Lower lobe of right lung (tissue), 2 donors: ENCODE results near the gene BLOC1S5. TPM values are rescaled to one million over a fixed set of nuclear protein-coding genes. Genes with fewer than 3 reads are reported as not detected.

ENCODE experiments used
- ATAC-seq, 2 donors: fragments of 200-7000 bp; cut with Tn5 transposase; one replicate each; pipeline ENCODE4 v1.9.1; 2020 to 2022; ENCODE audit warnings: mild to moderate bottlenecking in 2 of 2, moderate library complexity in 2 of 2
- DNase-seq: peaks from one replicate; pipeline ENCODE4 v3.0.0-alpha.2; 2020
- H3K27ac ChIP-seq: fragments of 200-600 bp; one replicate; pipeline ENCODE4 v1.8.0; 2022
- H3K27me3 ChIP-seq: fragments of 200-600 bp; one replicate; pipeline ENCODE4 v1.8.0; 2022; ENCODE audit warnings: low read depth
- H3K36me3 ChIP-seq: fragments of 200-600 bp; one replicate; pipeline ENCODE4 v1.8.0; 2022; ENCODE audit warnings: mild to moderate bottlenecking
- H3K4me1 ChIP-seq: fragments of 200-600 bp; one replicate; pipeline ENCODE4 v1.8.0; 2022
- H3K4me3 ChIP-seq: fragments of 200-600 bp; one replicate; pipeline ENCODE4 v1.8.0; 2022; ENCODE audit warnings: mild to moderate bottlenecking
- H3K9me3 ChIP-seq: fragments of 200-600 bp; one replicate; pipeline ENCODE4 v1.8.0; 2022
- CTCF ChIP-seq: fragments of 200-600 bp; IDR thresholded peaks from one replicate; pipeline ENCODE4 v1.8.0; 2022; ENCODE audit warnings: antibody characterized with exemption, mild to moderate bottlenecking
- intact Hi-C: fragments of 100-400 bp; cut with DNase I; formaldehyde crosslinking; loops from one replicate; pipeline ENCODE4 v1.11.0; 2022
- total RNA-seq: library from RNA; stranded (reverse); fragmentation: NEBNext Ultra II Directional; extraction: Animal tissue kit (Norgen Biotek cat#: 25700); gene quantifications from one replicate; pipeline ENCODE4 v1.2.1, GENCODE V29; 2021
- donor health status: DM: no; HTN: yes; CAD: no; lungs with severe emphysema.

The BLOC1S5 gene
- total RNA-seq, 1 donor from 2014 or later: 11.8 TPM

- intact Hi-C loops: no loop called here
- Histone ChIP-seq H3K27ac (no peak overlapping the region), H3K36me3 (no peaks in the 10 kb centered on the region), H3K27me3 (no peaks in the 10 kb centered on the region), H3K4me1 (peaks cover 16% of the 10 kb centered on the region), H3K9me3 (no peaks in the 10 kb centered on the region), H3K4me3 (no peak overlapping the region)
- TF ChIP-seq CTCF: no peak
- ATAC-seq (no peak), DNase-seq (no peak)
Measured at GRCh38 chr6:8077991-8078390, 13.8 kb upstream of the BLOC1S5 start.

GRCh38 chr6:8075704-8076103, 11.5 kb upstream of the BLOC1S5 start:
- Histone ChIP-seq H3K4me3 (no peak overlapping the region), H3K4me1 (peaks cover 8% of the 10 kb centered on the region), H3K9me3 (no peaks in the 10 kb centered on the region), H3K36me3 (no peaks in the 10 kb centered on the region), H3K27me3 (no peaks in the 10 kb centered on the region), H3K27ac (no peak overlapping the region)
- DNase-seq (no peak), ATAC-seq (no peak)
- intact Hi-C loops: no loop called here
- no peak for TF ChIP-seq CTCF

DNA sequence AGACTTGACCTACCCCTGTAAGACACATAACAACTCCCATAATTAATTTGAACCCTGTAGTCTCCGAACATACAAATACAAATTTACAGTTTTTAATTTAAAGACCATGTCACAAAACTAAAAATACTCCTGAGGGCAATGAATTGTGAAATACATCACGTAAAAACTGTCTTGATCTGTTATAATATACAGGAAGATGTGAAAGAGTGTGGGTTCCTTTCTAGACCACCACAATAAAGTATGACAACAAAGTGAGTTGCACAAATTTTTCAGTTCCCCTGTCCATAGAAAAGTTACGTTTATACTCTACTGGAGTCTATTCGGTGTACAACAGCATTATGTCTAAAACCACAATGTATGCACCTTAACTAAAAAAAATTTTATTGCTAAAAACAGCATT, 11.0 kb upstream of the BLOC1S5 start:
- intact Hi-C loops: no loop called here
- Histone ChIP-seq H3K9me3 (no peaks in the 10 kb centered on the region), H3K27me3 (no peaks in the 10 kb centered on the region), H3K36me3 (no peaks in the 10 kb centered on the region), H3K4me3 (no peak overlapping the region), H3K27ac (no peak overlapping the region), H3K4me1 (peaks cover 3% of the 10 kb centered on the region)
- DNase-seq (no peak), ATAC-seq (no peak)
- TF ChIP-seq CTCF: no peak

- Histone ChIP-seq H3K27ac (no peak overlapping the region), H3K36me3 (no peaks in the 10 kb centered on the region), H3K4me3 (no peak overlapping the region), H3K9me3 (no peaks in the 10 kb centered on the region), H3K27me3 (no peaks in the 10 kb centered on the region), H3K4me1 (no peaks in the 10 kb centered on the region)
- ATAC-seq (no peak), DNase-seq (no peak)
- intact Hi-C loops: no loop called here
- no peak for TF ChIP-seq CTCF
Measured at GRCh38 chr6:8074213-8074612, 10.0 kb upstream of the BLOC1S5 start.

GRCh38 chr6:8073758-8074157, 9.6 kb upstream of the BLOC1S5 start:
- TF ChIP-seq CTCF: no peak
- no peak for ATAC-seq
- Histone ChIP-seq H3K27ac (no peak overlapping the region), H3K4me3 (no peak overlapping the region), H3K36me3 (no peaks in the 10 kb centered on the region), H3K9me3 (no peaks in the 10 kb centered on the region), H3K27me3 (no peaks in the 10 kb centered on the region), H3K4me1 (no peaks in the 10 kb centered on the region)
- intact Hi-C loops: no loop called here
- DNase-seq: no peak

DNA sequence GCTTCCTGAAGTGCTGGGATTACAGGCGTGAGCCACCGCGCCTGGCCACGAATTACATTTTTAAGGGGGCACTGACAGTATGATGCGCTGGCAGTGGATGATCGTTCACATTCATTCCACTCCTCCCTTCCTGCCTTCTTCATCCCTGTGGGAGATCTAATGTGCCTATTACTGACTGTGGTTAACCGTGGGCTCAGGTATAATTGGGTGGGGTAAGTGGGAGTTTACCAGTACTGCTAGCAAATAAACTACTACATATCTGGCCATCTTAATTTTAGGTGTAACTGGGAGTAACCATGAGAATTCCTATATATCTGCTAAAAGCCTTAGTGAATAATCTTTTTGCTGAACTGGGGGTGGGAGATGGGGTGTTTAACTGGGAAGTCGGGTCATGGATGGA, 6.5 kb upstream of the BLOC1S5 start:
- H3K4me1 ChIP-seq: no peaks in the 10 kb centered on the region
- TF ChIP-seq CTCF: no peak
- ATAC-seq: no peak
- H3K4me3 ChIP-seq: no peak overlapping the region
- H3K36me3 ChIP-seq: no peaks in the 10 kb centered on the region
- H3K9me3 ChIP-seq: no peaks in the 10 kb centered on the region
- no peak for DNase-seq
- intact Hi-C loops: no loop called here
- H3K27me3 ChIP-seq: no peaks in the 10 kb centered on the region
- no peak overlapping the region for H3K27ac ChIP-seq
